SIG-M5 treated with dmso at 0.1 percent for 504 hours (cell line): Measurements from ENCODE around the gene SIX3.
A peak's percentile ranks its signal among the peaks of the same experiment; 100 is the strongest.

Experiments
- DNase-seq: peaks from one replicate; lab custom pipeline; 2025; ENCODE audit not compliant: unreplicated experiment; lab: John Stamatoyannopoulos, UW

The SIX3 gene

DNA sequence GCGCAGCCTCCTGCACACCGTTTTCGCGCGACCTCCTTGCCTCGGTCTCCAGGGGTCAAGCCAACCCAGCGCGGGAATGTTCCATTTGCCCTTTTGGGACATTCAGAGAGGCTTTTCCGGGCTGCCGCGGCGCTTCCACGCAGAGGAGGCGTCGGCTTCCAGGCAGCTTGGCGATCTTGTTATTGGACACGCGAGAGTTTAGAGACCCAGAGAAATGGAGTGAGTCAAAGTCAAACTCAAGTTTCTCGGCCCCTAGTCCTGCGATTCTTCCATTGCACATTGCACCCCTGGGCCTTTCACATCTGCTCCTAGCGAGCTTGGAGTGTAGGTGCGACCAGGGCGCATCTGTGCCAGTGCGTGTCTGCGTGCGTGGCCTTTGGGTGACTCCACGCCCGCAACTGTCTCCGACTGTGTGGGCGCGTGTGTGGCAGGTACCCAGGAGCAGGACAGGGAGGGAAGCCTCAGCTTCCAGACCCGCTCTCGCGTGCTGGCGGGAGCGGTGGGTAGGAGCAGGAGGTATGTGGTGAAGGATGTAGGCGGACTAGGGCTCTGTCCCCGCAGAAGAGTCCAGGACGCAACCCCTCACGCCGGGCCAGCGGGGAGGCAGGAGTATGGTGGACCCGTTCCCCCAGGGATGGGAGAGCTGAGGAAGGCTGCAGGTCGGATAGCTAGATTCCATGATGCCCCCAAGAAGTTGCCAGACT, 13.5 kb downstream of the SIX3 start:
- DNase-seq = no peak

DNA sequence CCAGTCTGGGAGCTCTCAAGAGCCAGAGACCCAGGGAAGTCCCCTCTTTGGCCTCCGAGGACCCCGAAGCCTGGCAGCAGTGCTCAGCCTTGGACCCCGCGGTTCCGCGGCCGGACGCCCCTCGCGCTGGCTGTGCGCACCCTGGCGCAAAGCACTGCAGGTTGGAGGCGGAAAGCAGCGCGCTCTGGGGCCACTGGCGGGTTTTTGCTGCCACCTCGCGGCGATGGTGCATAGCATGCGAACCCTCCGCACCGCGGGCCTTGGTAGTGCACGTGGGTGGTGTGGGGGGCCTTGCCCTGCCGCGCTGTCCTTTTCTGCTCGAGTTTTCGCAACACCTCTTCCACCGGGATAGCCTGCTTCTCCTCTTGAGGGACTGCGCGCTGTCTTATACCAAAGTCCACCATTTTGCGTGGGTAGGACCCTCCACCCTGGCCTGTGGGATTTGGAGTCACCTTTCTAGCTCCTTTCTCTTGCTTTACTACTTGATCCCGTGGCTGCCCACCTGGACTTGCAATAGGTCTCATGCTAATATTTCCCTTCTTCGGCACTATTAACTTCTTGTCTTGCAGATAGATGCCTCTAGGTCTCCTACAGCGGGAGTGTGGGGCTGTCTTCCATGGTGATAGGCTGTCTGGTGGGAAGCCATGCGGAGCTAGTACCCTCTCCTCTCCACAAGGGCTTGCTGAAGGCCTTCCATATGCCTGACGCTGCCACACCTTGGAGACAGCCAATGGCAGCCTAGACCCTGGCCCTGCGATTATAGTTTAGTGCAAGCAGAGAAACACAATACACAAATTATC, 14.3 kb downstream of the SIX3 start:
- DNase-seq = peak; percentile 64

DNA sequence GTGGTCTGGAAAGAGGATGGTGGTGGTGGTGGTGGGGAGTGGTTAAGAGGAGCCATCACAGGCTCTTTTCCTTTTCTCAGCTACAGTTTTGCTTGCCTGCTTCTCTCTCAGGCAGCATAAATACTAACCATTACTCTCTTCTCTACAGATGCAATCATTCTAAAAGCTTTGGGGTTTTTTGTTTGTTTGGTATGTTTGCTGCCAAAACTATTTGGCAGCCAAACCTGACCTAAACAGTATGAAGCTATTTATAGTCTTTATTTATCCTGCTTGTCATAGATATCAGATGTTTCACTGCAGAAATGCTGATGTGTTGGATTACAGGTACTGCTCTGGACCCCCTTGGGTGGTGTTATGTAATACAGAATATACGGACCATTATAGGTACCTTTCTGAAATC, 15.3 kb downstream of the SIX3 start:
- no peak for DNase-seq

DNA sequence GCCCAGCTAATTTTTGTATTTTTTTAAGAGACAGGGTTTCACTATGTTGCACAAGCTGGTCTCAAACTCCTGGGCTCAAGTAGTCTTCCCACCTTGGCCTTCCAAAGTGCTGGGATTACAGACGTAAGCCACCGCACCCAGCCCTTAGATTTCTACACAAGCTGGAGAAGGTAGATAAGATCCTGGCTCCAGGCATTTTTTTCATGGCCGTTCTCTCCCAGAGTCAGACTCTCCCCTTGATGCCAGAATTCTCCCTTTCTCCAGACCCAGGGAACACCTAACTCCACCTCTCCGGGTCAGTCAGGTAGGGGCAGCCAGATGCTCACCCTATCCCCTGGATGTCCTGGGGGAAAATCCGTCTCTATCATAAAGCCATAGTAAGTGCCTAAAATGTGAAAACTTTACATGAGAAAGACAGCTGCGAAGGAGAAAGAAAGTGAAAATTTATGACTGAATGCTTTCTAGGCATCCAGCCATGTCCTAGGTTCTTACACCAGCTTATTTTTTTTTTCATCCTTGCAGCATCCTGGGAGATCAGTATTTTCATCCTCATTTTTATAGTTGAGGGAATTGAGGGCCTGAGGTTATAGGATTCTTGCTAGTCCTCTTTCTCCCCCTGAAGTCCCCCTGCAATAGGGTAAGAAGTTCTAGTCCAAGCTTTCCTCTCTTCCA, 16.3 kb downstream of the SIX3 start:
- DNase-seq = no peak

DNA sequence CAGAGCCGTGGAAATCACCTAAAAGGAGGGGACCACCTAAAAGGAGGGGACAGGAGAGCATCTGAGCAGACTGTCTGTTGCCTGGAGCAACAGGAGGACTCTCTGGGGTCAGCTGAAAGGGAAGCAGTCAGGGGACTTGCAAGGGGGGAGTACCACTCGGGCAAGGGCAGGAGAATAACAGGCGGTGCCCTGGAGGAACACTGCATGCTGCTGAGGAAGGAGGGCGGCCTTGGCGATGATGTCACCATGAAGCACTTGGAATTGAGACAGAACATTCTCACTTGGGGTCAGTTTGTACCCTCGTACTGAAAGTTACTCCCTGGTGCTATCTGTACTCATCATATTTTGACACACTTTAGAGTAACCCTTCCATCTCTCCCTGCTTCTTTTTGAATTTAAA, 18.4 kb downstream of the SIX3 start:
- no peak for DNase-seq

DNA sequence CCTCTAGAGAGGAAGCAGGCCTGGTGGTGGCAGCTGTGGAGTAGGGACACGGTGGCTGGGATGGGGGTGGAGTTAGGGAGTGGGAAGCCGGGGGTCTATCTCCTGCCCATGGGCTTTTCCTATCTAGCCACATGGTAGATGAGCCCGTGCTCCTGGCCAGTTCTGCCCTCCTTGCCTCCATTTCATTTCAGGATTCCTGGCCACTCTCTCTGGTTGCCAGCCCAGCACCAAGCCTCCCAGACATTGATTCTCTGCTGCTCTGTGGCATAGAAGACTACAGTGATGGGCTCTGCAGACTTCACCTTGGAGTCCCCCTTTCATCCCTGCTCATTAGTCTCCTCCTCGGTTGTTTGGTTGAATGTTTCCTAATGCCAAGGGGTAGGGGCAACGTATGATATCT, 19.4 kb downstream of the SIX3 start:
- DNase-seq = no peak

DNA sequence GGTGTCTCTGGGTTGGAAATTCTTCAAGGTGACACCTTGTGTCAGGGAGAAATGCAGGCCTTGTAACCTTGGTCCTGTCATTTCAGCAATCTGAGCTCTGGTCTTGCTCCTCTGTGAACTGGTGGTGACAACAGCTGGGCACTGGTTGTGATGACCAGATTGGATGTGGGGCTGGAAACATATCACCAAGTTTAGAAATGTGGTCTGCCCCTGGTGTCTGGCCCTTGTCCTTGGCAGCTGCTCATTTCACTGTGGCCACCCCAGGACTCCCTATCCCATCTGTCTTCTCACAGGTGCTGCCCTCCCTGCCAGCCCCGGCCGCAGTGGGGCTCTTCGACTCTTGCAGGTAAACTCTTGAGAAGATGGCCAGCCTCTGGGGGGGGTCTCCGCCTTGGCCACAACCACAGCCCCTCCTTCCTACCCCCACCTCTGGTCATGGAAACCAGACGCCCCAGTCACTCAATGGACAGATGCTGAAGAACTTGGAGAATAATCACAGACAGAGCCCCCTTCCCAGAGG, 20.7 kb downstream of the SIX3 start:
- no peak for DNase-seq

DNA sequence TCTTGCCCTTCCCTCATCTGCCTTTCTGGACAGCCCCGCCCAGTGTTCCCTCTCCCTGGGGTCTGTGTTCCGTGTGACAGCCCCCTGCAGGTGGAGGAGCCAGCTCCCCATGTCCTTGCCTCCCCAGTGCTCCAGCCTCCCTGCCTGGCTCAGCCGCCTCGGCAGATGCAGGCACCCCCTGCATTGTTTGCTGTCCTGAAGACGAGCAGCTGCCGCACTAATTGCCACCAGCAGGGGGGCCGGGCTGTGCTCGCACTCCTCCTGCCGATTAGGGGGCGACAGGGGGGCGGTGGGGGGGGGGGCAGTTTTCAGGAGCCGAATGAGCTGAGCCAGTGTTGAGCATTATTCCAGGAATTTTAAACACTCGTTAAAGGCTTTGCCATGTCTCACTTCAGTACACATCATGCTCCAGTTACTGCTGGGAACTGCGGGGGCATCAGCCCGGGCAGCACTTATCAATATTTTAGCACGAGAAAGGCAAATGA, 23.3 kb downstream of the SIX3 start:
- DNase-seq = no peak

DNA sequence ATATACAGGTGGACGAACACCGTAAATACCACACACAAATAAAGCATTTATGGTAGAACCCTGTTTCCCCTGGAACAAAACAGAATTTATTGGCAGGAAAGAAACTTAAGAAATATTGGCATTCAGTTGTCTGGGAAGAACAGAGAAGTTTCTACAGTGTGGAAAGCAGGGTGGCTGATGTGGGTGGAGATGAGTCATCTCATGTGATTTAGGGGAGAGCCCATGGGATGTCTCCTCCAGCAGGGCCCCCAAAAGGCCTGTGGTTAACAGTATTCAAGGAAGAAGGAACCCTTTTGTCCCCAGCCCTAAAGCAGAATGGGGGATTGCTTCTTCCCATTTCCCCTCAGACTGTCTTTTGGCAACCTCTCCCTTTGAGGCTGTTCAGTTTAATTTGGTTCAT, 24.2 kb downstream of the SIX3 start:
- DNase-seq = no peak

DNA sequence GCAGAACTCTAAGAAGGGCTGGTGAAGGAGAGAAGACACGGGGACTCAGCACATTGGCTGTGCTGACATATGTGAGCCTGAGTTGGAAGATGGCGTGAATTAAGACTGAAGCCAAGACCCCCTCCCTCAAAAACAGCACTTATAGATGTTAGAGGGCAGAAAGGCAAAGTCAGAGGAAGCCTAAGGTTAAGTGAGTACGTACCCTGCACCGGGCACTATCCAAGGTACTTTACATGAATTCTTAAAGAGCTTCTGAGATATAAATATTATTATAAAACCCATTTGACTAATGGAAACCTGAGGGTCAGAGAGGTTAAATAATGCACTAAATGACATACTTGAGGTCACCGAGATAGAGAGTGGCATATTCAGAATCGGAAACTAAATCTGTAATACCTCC, 25.6 kb downstream of the SIX3 start:
- DNase-seq = no peak

DNA sequence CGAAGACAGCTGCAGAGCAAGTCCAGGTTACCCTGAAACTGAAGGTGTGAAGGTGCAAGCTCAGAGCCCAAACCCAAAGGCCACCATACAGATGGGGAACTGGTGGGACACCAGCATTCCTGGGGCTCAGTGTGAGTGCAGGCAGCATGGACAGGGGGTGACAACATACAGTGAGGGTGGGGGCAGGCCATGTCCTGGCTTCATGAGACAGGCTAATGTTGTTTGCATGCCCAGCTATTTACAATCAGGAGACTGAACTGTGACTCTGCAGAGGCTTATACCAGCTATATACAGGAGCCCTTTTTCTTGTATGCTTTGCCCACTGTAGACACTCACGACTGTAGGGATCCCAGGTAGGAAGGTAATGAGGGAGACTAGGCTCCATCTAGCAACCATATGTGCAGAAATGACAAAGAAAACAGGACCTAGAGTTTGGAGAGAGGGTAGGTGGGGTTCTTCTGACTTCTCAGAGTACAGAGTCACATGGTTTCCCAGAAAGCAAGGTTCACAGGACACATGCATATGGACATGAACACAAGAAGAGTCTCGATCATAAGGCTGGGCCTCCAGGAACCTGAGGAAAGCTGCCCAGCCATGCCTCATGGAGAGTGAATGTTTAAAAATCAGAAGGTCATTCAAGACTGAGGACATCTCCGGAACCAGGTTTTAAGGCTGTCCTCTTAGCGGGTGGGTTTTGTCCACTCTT, 26.4 kb downstream of the SIX3 start:
- DNase-seq = no peak

DNA sequence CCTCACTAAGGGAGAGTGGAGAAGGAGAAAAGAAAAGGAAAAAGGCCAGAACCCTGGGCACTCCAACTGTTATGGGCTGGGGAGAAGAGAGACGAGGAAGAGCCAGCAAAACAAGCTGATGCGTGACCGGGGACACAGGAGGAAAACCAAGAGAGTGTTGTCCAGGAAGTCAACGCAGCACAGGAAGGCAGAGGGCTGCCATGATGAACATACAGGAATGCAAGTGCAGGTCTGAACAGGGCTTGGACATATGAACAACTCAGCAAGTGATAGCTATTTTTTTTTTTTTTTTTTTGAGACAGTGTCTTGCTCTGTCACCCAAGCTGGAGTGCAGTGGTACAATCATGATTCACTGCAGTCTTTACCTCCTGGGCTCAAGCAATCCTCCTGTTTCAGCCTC, 28.4 kb downstream of the SIX3 start:
- DNase-seq = no peak

DNA sequence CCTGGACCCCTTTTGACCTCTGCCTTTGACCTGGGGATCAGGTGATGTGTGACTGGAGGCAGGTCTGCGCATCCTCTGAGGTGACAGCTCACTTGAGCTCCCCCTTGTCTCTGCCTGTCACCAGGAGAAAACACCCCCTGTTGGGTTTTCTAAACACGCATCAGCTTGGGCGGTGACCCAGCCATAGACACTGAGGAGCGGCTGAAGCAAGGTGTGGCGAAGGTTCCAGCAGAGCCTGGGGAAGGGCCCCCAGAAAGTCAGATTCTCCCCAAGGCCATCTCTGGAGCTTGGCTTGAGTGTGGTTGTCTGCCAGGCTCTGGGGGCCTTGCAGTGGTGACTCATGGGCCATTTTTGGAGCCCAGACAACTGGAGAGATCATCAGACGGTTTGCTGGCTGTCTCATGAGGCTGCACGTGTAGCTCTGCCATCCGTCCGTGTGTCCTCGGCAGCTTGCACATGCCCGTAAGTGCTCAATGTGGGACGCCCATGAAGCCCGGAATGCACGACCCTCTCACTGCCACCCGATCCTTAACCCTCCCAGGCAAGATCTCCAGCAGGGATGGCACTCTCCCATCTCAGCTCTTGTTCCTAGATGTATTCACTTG, 29.4 kb downstream of the SIX3 start:
- DNase-seq = no peak

DNA sequence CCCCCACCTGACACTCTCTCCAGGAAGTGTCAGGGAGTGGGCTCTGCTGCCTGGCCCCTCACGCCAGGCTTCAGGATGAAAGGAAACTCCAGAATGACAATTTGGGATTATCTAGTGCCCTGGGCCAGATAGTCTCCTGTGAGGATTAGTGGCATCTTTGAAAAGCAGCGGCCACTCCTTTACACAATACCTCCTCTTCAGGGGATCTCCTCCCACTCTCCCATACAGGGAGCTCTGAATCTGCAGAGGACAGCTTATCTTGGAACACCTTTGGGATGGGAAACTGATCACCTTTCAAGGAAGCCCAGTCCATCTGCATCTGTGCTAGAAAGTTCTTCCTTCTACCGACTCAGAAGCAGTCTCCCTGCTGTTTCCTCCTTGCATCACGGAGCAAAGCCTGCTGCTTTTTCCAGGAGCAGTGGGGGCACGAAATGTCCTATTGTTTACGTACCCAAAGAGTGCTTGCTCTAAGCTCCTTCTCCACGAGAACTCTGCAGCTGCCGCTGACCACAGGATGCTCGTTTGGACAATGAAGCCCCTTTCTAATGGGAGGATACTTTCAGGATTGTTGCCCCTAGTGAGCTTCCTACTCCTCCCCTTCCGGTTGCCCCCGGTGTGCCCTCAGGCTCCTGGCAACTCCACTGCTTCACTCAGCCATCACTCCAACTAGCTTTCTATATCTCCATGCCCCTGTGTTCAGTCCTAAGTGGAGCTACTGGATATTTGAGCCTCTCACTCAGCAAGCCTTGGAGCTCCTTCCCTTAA, 31.5 kb downstream of the SIX3 start:
- no peak for DNase-seq

DNA sequence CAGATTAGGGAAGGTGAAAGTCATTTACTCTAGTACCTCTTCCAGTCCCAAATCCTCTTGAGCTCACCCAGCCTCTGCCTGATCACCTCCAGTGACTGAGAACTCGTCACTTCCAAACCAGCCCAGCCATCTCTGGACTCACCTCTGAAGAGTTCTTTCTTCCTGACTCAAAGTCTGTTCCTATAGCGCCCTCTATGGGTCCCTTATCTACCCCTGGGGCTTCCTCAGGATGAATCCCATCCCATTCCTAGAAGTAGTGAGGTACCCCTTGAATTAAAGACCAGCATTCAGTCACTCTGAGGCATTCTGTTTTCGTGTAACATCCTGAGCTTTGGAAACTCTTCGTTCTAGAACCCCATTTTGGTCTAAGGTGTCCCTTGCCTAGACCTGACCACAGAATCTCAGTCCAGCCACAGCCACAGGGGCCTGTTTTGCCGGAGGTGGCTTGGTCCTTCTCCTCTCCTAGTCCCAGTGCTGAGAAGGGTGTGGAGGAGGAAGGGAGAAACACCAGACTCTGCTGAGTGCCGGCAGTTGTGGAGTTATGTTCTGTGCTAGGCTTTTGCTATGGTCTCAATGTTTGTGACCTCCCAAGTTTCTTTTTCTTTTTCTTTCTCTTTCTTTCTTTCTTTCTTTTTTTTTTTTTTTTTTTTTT, 32.7 kb downstream of the SIX3 start:
- peak; percentile 38 for DNase-seq

DNA sequence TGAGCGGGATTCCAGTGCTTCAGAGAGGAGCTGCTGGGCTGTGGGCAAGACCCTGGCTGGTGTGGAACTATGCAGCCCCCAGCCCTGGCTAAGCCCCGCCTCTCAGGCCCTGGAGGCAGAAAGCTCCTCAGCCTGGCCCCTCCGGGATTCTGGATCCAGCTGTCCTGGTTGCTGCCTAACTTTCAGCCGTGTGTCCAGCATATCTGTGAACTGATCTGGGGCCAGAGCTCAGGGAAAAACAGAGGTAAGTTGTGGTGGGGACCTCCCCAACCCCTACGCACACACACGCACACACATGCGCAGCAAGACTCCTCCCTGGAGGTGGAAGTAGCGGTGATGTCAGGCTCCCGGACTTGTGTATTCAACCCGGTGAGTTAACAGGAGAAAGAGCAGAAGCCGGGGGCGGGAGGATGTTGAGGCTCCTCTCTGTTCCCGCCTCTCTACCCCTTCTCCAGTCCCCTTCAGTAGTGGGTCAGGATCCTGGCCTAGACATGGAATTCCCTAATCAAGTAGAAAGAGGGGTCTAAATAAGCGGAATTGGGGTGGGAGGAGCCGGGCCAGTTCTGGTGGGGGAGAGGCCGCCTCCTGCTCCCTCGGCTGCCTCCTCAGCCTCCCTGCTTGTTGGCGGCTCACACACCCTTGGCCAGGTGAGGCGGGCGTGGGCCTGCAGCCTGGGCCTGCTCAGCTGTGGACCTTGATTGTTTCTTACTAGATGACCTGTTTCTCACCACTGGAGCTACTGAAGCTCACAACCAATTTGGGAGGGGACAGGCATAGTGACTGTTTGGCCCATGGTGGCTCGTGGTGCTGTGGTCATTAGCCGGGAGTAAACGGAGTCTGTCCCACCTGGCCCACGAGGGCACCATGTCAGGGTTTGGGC, 34.3 kb downstream of the SIX3 start:
- DNase-seq = no peak

DNA sequence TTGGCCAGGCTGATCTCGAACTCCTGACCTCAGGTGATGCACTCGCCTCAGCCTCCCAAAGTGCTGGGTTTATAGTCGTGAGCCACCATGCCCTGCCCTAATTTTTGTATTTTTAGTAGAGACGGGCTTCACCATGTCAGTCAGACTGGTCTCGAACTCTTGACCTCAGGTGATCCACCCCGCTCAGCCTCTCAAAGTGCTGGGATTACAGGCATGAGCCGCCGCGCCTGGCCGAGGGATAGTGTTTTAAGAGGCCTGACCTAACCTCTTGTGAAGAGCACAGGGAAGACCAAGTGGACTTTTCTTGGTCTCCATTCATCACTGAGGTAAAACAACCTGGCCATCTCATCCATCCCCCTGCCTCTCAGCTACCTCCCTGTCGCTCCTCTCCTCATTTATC, 38.1 kb downstream of the SIX3 start:
- DNase-seq = no peak
